Colonic mucosa (tissue), 4 donors: ENCODE measurements around the gene BOD1L2. TPM values are rescaled to one million over a fixed set of nuclear protein-coding genes. Genes with fewer than 3 reads are reported as not detected.

ENCODE experiments used
- DNase-seq: peaks from one replicate; pipeline ENCODE4 v3.0.0-alpha.2; 2020
- H3K27ac ChIP-seq: fragments of 200-600 bp; one replicate; pipeline ENCODE4 v1.8.0; 2021
- H3K27me3 ChIP-seq: fragments of 200-600 bp; one replicate; pipeline ENCODE4 v1.8.0; 2021
- H3K36me3 ChIP-seq: fragments of 200-600 bp; one replicate; pipeline ENCODE4 v1.8.0; 2021
- H3K4me1 ChIP-seq: fragments of 200-600 bp; one replicate; pipeline ENCODE4 v1.8.0; 2021; ENCODE audit warnings: mild to moderate bottlenecking
- H3K4me3 ChIP-seq: fragments of 200-600 bp; one replicate; pipeline ENCODE4 v1.8.0; 2021
- H3K9ac ChIP-seq, 2 donors: one replicate each; pipeline ENCODE4 v1.7.0; 2013; ENCODE audit warnings: control low read depth in 2 of 2, low read depth in 2 of 2, low read length in 2 of 2
- H3K9me3 ChIP-seq: fragments of 200-600 bp; one replicate; pipeline ENCODE4 v1.8.0; 2021
- CTCF ChIP-seq: fragments of 200-600 bp; IDR thresholded peaks from one replicate; pipeline ENCODE4 v1.8.0; 2022; ENCODE audit warnings: antibody characterized with exemption, mild to moderate bottlenecking
- intact Hi-C: fragments of 100-400 bp; cut with DNase I; formaldehyde crosslinking; loops from one replicate; pipeline ENCODE4 v1.14.1; 2022
- total RNA-seq, 2 donors: library from RNA; stranded (reverse); fragmentation: NEBNext Ultra II Directional in 1 of 2; extraction: Animal tissue kit (Norgen Biotek cat#: 25700) in 1 of 2; gene quantifications; one replicate each; pipeline ENCODE4 v1.2.1, GENCODE V29; 2021
- donor health status: healthy.
- donor health status: DM: no; HTN: no; CAD: no.
- donor health status: DM: no; HTN: no; CAD: no.

Gene BOD1L2
- total RNA-seq, 2 donors from 2014 or later: not detected

- intact Hi-C loops: no loop called here
- H3K9me3 ChIP-seq: no peaks in the 10 kb centered on the region
- peak; percentile 85 for DNase-seq
- TF ChIP-seq CTCF: no peak
- no peaks in the 10 kb centered on the region for H3K36me3 ChIP-seq
- no peak overlapping the region for H3K4me3 ChIP-seq
- no peaks in the 10 kb centered on the region for H3K4me1 ChIP-seq
- H3K27ac ChIP-seq: no peak overlapping the region
- no peaks in the 10 kb centered on the region for H3K27me3 ChIP-seq
- H3K9ac ChIP-seq: no peak overlapping the region
These were observed 5.4 kb upstream of the BOD1L2 start for GRCh38 chr18:57141208-57142129.

GRCh38 chr18:57142324-57142723 is 4.6 kb upstream of the BOD1L2 start:
- Histone ChIP-seq H3K4me1 (no peaks in the 10 kb centered on the region), H3K27ac (no peak overlapping the region), H3K9me3 (no peaks in the 10 kb centered on the region), H3K9ac (no peak overlapping the region), H3K4me3 (no peak overlapping the region), H3K36me3 (no peaks in the 10 kb centered on the region), H3K27me3 (no peaks in the 10 kb centered on the region)
- intact Hi-C loops: no loop called here
- TF ChIP-seq CTCF: no peak
- DNase-seq: no peak

- Histone ChIP-seq H3K36me3 (no peaks in the 10 kb centered on the region), H3K4me1 (no peaks in the 10 kb centered on the region), H3K27ac (no peak overlapping the region), H3K9me3 (no peaks in the 10 kb centered on the region), H3K4me3 (no peak overlapping the region), H3K9ac (no peak overlapping the region), H3K27me3 (no peaks in the 10 kb centered on the region)
- no peak for TF ChIP-seq CTCF
- no peak for DNase-seq
- intact Hi-C loops: no loop called here
These were observed 3.6 kb upstream of the BOD1L2 start for GRCh38 chr18:57143265-57143664.

GRCh38 chr18:57148263-57148662 is 1.4 kb downstream of the BOD1L2 start:
- Histone ChIP-seq H3K9me3 (no peaks in the 10 kb centered on the region), H3K9ac (no peak overlapping the region), H3K27me3 (no peaks in the 10 kb centered on the region), H3K4me3 (no peak overlapping the region), H3K27ac (no peak overlapping the region), H3K4me1 (no peaks in the 10 kb centered on the region), H3K36me3 (no peaks in the 10 kb centered on the region)
- intact Hi-C loops: no loop called here
- no peak for TF ChIP-seq CTCF
- DNase-seq: no peak

- H3K4me1 ChIP-seq: no peaks in the 10 kb centered on the region
- H3K9me3 ChIP-seq: no peaks in the 10 kb centered on the region
- intact Hi-C loops: no loop called here
- H3K36me3 ChIP-seq: no peaks in the 10 kb centered on the region
- no peak overlapping the region for H3K9ac ChIP-seq
- no peak for DNase-seq
- no peak for TF ChIP-seq CTCF
- H3K4me3 ChIP-seq: no peak overlapping the region
- no peak overlapping the region for H3K27ac ChIP-seq
- H3K27me3 ChIP-seq: no peaks in the 10 kb centered on the region
These were observed 2.2 kb downstream of the BOD1L2 start for GRCh38 chr18:57149051-57149450.
